Thymus (tissue), 11 donors: ENCODE results near the gene QPRT. TPM values are rescaled to one million over a fixed set of nuclear protein-coding genes. Genes with fewer than 3 reads are reported as not detected.
"Not testable (repeated sequence)": the region's sequence is repeated elsewhere in the genome, so short reads cannot be mapped to it uniquely, and the experiment has no call there.

Experiments
- DNase-seq, 9 donors: peaks; one replicate each; pipeline ENCODE4 v3.0.0-alpha.2; 2013; ENCODE audit warnings: low spot score in 9 of 9, low read depth in 6 of 9, missing footprints in 1 of 9
- H3K27ac ChIP-seq, 2 donors: one replicate each; pipeline ENCODE4 v1.5.1; 2013; ENCODE audit warnings: control low read depth in 1 of 2, low read depth in 1 of 2, low read length in 1 of 2, mild to moderate bottlenecking in 1 of 2, moderate library complexity in 1 of 2
- H3K27me3 ChIP-seq, 2 donors: one replicate each; pipeline ENCODE4 v1.5.1; 2013; ENCODE audit warnings: low read length in 1 of 2; ENCODE audit not compliant: control insufficient read depth in 2 of 2, insufficient read depth in 1 of 2
- H3K36me3 ChIP-seq, 2 donors: one replicate each; pipeline ENCODE4 v1.5.1; 2013; ENCODE audit warnings: low read length in 1 of 2, mild to moderate bottlenecking in 1 of 2, moderate library complexity in 1 of 2; ENCODE audit not compliant: control insufficient read depth in 2 of 2, insufficient read depth in 2 of 2
- H3K4me1 ChIP-seq, 2 donors: one replicate each; pipeline ENCODE4 v1.5.1; 2013; ENCODE audit warnings: low read length in 2 of 2; ENCODE audit not compliant: control insufficient read depth in 2 of 2, insufficient read depth in 2 of 2
- H3K4me3 ChIP-seq, 2 donors: one replicate each; pipeline ENCODE4 v1.5.1; 2013; ENCODE audit warnings: low read length in 2 of 2, control low read depth in 1 of 2, mild to moderate bottlenecking in 1 of 2
- H3K9me3 ChIP-seq, 2 donors: one replicate each; pipeline ENCODE4 v1.5.1; 2013; ENCODE audit warnings: low read length in 1 of 2, mild to moderate bottlenecking in 1 of 2; ENCODE audit not compliant: control insufficient read depth in 2 of 2, insufficient read depth in 1 of 2
- WGBS: extraction: QIAGEN DNeasy Blood & Tissue Kit; methylation state at CpG from one replicate; pipeline ENCODE4 v1.1.7; 2013; 5-methylcytosine and 5-hydroxymethylcytosine counted together
- polyA plus RNA-seq: library from polyadenylated mRNA; stranded (reverse); fragments of 200-250 nt; gene quantifications from one replicate; pipeline ENCODE4 v1.2.3, GENCODE V29; 2013
- total RNA-seq: library from RNA; stranded (reverse); fragments of 120-200 nt; gene quantifications from one replicate; pipeline ENCODE4 v1.2.4, GENCODE V29; 2013
- donor health status: healthy.

Gene QPRT
- total and polyA plus RNA-seq, 2 donors, result 8.6 to 16.9 TPM

DNA sequence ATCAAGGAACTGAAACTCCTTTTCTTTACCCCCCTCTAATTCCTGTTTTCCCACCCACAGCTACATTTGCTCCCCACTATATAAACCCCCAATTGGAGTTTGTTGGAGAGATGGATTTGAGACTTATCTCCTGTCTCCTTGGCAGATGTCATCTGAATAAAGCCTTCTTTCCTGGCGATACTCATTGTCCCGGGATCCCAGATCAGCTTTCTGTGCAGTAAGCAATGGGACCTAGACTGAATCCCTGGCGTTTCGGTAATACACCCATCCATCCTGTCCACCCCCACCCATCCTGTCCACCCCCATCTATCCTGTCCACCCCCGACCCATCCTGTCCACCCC lies 22.2 kb downstream of the QPRT start:
- H3K4me3 ChIP-seq, result no peak overlapping the region
- peak overlapping the region in 1 of 2 donors; percentile 42 for H3K27ac ChIP-seq
- peaks cover 0 to 2% of the 10 kb centered on the region in 2 donors for H3K36me3 ChIP-seq
- H3K9me3 ChIP-seq, result peaks cover 2 to 31% of the 10 kb centered on the region in 2 donors
- no peaks in the 10 kb centered on the region for H3K27me3 ChIP-seq
- peaks cover 12 to 30% of the 10 kb centered on the region in 2 donors for H3K4me1 ChIP-seq
- DNase-seq, result no peak
- 94% methylated on average over 5 of the region's 5 CpGs for WGBS

- peaks cover 12 to 30% of the 10 kb centered on the region in 2 donors for H3K4me1 ChIP-seq
- peak in 5 of 9 donors; percentile 11 to 65 (median 43) for DNase-seq
- H3K27ac ChIP-seq, result peak overlapping the region; percentile 76 to 86
- H3K27me3 ChIP-seq, result no peaks in the 10 kb centered on the region
- peaks cover 2 to 31% of the 10 kb centered on the region in 2 donors for H3K9me3 ChIP-seq
- H3K4me3 ChIP-seq, result peak overlapping the region in 1 of 2 donors; percentile 12
- no peaks in the 10 kb centered on the region for H3K36me3 ChIP-seq
- WGBS, result 19% methylated on average over 13 of the region's 13 CpGs
These were observed 23.3 kb downstream of the QPRT start for GRCh38 chr16:29702269-29702668.

GRCh38 chr16:29705030-29705429 lies 26.1 kb downstream of the QPRT start:
- H3K4me1 ChIP-seq, result peaks cover 12 to 32% of the 10 kb centered on the region in 2 donors
- no peaks in the 10 kb centered on the region for H3K36me3 ChIP-seq
- no peak for DNase-seq
- H3K27me3 ChIP-seq, result no peaks in the 10 kb centered on the region
- no peak overlapping the region for H3K4me3 ChIP-seq
- no peak overlapping the region for H3K27ac ChIP-seq
- WGBS, result 89% methylated on average over 2 of the region's 2 CpGs
- peaks cover 0 to 10% of the 10 kb centered on the region in 2 donors for H3K9me3 ChIP-seq

DNA sequence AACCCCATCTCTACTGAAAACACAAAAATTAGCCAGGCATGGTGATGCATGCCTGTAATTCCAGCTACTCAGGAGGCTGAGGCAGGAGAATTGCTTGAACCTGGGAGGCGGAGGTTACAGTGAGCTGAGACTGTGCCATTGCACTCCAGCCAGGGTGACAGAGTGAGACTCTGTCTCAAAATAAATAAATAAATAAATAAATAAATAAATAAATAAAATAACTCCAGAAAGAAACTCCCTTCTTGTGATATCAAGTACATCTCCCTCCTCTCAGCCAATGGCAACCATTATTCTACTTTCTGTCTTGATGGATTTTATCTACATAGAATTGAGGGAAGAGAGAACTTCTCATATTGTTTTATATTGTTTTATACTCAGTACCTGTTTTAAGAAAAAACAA lies 28.2 kb downstream of the QPRT start:
- H3K9me3 ChIP-seq, H3K27me3 ChIP-seq, H3K36me3 ChIP-seq, DNase-seq, H3K27ac ChIP-seq, H3K4me3 ChIP-seq: not testable (repeated sequence)
- 100% methylated on average over 1 of the region's 1 CpG for WGBS
- H3K4me1 ChIP-seq, result peaks cover 4 to 17% of the 10 kb centered on the region in 2 donors

DNA sequence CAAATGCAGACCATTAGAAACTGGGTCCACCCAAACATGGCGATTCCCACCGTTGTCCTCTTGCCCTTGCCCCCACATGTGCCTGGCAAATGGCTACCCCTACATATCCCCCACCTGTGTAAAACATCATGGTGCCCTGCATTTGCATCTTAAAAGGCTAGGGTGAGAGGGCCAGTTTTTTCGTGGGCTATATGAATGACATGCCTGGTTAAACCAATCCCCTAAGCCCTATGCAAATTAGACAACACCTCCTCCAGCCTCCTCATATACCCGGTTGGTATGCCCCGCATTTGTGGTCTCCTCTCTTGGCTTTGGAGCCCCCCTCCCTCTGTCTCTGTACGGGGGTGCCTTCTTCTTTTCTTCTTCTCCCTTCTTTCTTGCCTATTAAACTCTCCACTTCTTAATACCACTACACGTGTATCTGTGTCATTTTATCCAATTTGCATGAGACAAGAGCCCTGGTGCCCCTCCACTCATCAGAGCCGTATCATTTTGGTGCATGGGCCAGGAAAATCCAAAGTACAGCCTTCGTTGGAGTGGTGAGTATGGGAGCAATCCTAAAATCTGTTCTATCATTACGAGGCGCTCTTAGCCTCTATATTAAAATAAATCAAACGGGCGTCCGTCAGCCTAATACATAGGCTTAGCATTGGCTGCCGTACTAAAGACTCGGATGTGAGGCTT lies 30.1 kb downstream of the QPRT start:
- no peaks in the 10 kb centered on the region for H3K27me3 ChIP-seq
- no peaks in the 10 kb centered on the region for H3K9me3 ChIP-seq
- WGBS, result 78% methylated on average over 16 of the region's 16 CpGs
- H3K27ac ChIP-seq, result no peak overlapping the region
- DNase-seq, result no peak
- H3K4me3 ChIP-seq, result no peak overlapping the region
- peaks cover 0 to 5% of the 10 kb centered on the region in 2 donors for H3K4me1 ChIP-seq
- H3K36me3 ChIP-seq, result no peaks in the 10 kb centered on the region

- H3K36me3 ChIP-seq, result not testable (repeated sequence)
These were observed 30.7 kb downstream of the QPRT start for GRCh38 chr16:29709657-29710056.

DNA sequence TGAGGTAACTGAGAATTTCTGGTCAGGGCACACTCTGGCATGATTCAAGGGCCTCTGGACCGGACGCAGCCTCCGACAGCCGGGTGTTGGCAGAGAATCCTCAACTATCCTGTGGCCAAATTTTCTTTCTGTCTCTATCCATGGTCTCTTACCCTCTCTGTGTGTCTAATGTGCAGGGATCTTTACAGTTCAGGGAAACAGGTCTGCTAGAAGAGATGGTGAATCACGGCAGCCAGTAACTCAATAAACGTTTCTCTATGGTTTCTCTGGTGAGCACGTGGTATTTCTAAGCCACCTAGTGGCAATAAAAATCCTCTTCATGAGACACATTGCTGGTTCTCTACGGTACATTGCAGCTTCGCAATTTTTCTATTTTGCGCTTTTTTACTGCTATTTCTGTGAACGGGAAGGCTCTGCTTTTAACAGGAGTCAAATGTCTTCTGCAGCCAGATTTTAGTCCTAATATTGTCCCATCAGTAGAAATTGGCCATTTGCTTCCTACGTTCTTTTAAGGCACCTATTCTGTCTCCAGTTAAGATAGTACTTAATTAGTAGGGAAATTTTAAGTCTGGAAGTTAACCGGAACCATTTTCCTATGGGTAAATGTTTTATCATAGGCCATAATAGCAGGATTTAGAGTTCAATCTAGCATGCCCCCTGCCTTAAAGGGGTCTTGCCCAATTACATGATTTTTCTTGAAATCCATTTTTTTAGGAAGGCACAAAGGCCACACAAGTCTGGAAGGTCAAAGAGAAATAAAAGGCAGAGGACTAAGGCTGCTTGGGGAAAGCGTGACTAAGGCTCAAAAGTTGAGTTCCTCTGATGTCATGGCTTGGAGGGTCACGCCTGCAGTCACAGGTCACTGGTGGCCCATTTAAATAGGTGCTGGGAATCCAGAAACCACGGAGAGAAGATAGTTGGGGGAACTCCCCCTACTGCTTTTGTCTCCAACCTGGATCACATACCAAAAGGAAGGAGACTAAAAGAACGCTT lies 31.5 kb downstream of the QPRT start:
- peak; percentile 29 to 85 (median 53) for DNase-seq
- WGBS, result 58% methylated on average over 17 of the region's 17 CpGs

More at GRCh38 chr16:29709657-29710056, 30.7 kb downstream of the QPRT start:
- H3K27me3 ChIP-seq, H3K4me1 ChIP-seq, DNase-seq, H3K4me3 ChIP-seq, H3K9me3 ChIP-seq, H3K27ac ChIP-seq: not testable (repeated sequence)
- 85% methylated on average over 6 of the region's 6 CpGs for WGBS

DNA sequence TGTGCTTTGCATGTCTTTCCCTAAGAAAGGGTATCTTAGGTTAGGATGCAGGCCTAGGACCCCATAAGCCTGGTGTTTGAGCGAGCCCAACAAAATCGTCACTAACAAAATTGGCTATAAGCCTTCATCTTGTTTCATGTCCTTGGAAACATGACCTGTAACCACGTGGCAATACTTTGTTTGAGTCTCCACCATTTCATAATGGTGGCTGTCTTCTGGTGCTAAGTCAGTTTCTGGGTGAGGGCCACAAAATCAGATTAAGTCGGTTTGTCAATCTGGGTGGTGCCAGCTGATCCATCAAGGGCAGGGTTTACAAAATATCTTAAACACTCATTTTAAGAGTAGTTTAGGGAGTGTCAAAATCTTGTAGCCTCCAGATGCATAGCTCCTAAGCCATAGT lies 33.8 kb downstream of the QPRT start:
- Histone ChIP-seq H3K9me3 (peaks cover 0 to 3% of the 10 kb centered on the region in 2 donors), H3K36me3 (no peaks in the 10 kb centered on the region), H3K4me1 (peaks cover 0 to 5% of the 10 kb centered on the region in 2 donors), H3K27me3 (no peaks in the 10 kb centered on the region), H3K4me3 (no peak overlapping the region), H3K27ac (no peak overlapping the region)
- 96% methylated on average over 4 of the region's 4 CpGs for WGBS
- no peak for DNase-seq

More for the DNA sequence above, 31.5 kb downstream of the QPRT start:
- Histone ChIP-seq H3K27me3 (no peaks in the 10 kb centered on the region), H3K9me3 (no peaks in the 10 kb centered on the region), H3K4me1 (peaks cover 0 to 5% of the 10 kb centered on the region in 2 donors), H3K27ac (no peak overlapping the region), H3K4me3 (no peak overlapping the region), H3K36me3 (no peaks in the 10 kb centered on the region)

DNA sequence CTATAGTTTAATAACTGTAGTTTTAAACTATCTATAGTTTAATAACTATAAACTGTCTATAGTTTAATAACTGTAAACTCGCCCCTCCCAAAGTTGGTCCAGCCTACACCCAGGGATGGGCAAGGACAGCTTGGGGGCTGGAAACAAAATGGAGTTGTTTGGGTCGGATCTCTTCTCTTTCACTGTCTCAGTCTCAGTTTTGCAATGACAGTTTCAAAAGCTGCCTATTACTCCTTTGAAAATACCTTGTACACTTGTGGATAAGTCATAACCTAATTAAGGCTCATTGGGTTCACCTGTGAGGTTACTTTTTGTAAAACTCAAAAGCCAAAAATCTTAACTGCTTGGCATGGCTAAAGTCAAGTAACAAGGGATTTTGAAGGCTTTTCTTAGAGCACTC lies 35.4 kb downstream of the QPRT start:
- H3K27me3 ChIP-seq, result no peaks in the 10 kb centered on the region
- no peaks in the 10 kb centered on the region for H3K36me3 ChIP-seq
- no peak for DNase-seq
- no peak overlapping the region for H3K27ac ChIP-seq
- WGBS, result 96% methylated on average over 2 of the region's 2 CpGs
- H3K4me1 ChIP-seq, result peaks cover 0 to 3% of the 10 kb centered on the region in 2 donors
- peaks cover 0 to 3% of the 10 kb centered on the region in 2 donors for H3K9me3 ChIP-seq
- no peak overlapping the region for H3K4me3 ChIP-seq
